Measurements from ENCODE around the gene RAP1GAP2. TPM values are rescaled to one million over a fixed set of nuclear protein-coding genes. Genes with fewer than 3 reads are reported as not detected.

The RAP1GAP2 gene
- total and polyA plus RNA-seq, 2 of the 8 experiments (the other 6 are each of a cell fraction or from before 2014, with no cell fraction given), result 24.0 to 63.8 TPM

GRCh38 chr17:2936351-2936750 is 140.1 kb downstream of the RAP1GAP2 start:
- Histone ChIP-seq H3K56ac (replicated peaks; ENCODE audit: insufficient read length, low read depth, low read length) (no peak overlapping the region), H2BK20ac (ENCODE audit: low read length) (no peak overlapping the region), H3K23me2 (ENCODE audit: low read depth, low read length) (no peaks in the 10 kb centered on the region), H2BK12ac (ENCODE audit: low read depth, low read length) (no peak overlapping the region), H3K14ac (ENCODE audit: insufficient read length) (no peak overlapping the region), H3K4ac (replicated peaks; ENCODE audit: insufficient read length, low read depth, low read length) (no peak overlapping the region), H2BK120ac (replicated peaks; ENCODE audit: low read depth, low read length) (no peak overlapping the region), H2BK15ac (ENCODE audit: low read length) (no peak overlapping the region), H2AFZ (ENCODE audit: low read length) (no peak overlapping the region), H4K91ac (replicated peaks; ENCODE audit: insufficient read length, low read length) (no peak overlapping the region), H3K79me2 (ENCODE audit: control insufficient read depth in 1 of 2, insufficient read depth in 2 of 2, low read length in 2 of 2) (peaks cover 0 to 13% of the 10 kb centered on the region in 2 experiments; a peak in 2 of 4 replicates), H3K79me1 (ENCODE audit: low read depth, low read length) (peaks cover 19% of the 10 kb centered on the region), H3K4me3 (ENCODE audit: extremely low read depth in 1 of 4, insufficient read depth in 2 of 4, low read depth in 3 of 4, low read length in 4 of 4) (no peak overlapping the region), H4K20me1 (replicated peaks in 1 of 2; ENCODE audit: control insufficient read depth in 1 of 2, insufficient read depth in 2 of 2, low read length in 2 of 2) (peaks cover 6 to 10% of the 10 kb centered on the region in 2 experiments), H2AK5ac (ENCODE audit: low read depth, low read length) (no peak overlapping the region), H3K9me3 (ENCODE audit: insufficient read depth in 2 of 2, low read depth in 1 of 2, low read length in 1 of 2) (no peaks in the 10 kb centered on the region), H3K27ac (ENCODE audit: low read depth, low read length) (no peak overlapping the region), H4K8ac (ENCODE audit: extremely low read depth, insufficient read depth, low read length) (no peak overlapping the region; the same call in 1 of the 2 replicates), H2BK5ac (ENCODE audit: low read depth, low read length) (no peak overlapping the region), H3K23ac (ENCODE audit: insufficient read length) (no peak overlapping the region), H3K27me3 (replicated peaks in 1 of 4; ENCODE audit: control insufficient read depth in 3 of 4, extremely low read depth in 1 of 4, insufficient read depth in 3 of 4, low read length in 3 of 4) (no peaks in the 10 kb centered on the region), H4K5ac (ENCODE audit: insufficient read length, low read depth, low read length) (no peak overlapping the region), H3K18ac (ENCODE audit: extremely low read depth, low read length) (no peak overlapping the region), H3K4me1 (replicated peaks in 1 of 4; ENCODE audit: control insufficient read depth in 3 of 4, insufficient read depth in 4 of 4, low read length in 3 of 4) (peaks cover 1 to 17% (median 11%) of the 10 kb centered on the region in 4 experiments; a peak in 5 of 7 replicates), H3K9ac (replicated peaks in 1 of 4; ENCODE audit: extremely low read depth in 1 of 4, low read depth in 3 of 4, low read length in 3 of 4) (no peak overlapping the region; a peak in 1 of 7 replicates), H3K36me3 (ENCODE audit: control insufficient read depth in 2 of 4, insufficient read depth in 4 of 4, low read length in 3 of 4) (peaks cover 0 to 4% (median 2%) of the 10 kb centered on the region in 4 experiments; a peak in 2 of 8 replicates), H3K4me2 (ENCODE audit: insufficient read depth in 1 of 2, low read depth in 2 of 2, low read length in 2 of 2) (no peak overlapping the region)
- POLR2A ChIA-PET (ENCODE audit: partially characterized antibody), result interaction anchor here (1.3 kb wide), 1 partner anchor 72 kb away, joined by 5 read pairs; no protein-coding TSS in a partner anchor
- no peak for FAIRE-seq
- 96% methylated on average over 5 of the region's 5 CpGs; no CpG with 5 or more reads in 1 of the 2 experiments for WGBS, 2 experiments (ENCODE audit: extremely low coverage in 1 of 2, insufficient coverage in 1 of 2, insufficient read length in 1 of 2, insufficient replicate concordance in 2 of 2, low coverage in 1 of 2, low lambda C conversion rate in 2 of 2, missing lambda C conversion rate in 1 of 2)
- no peak for DNase-seq (ENCODE audit: low read depth in 1 of 2, low spot score in 2 of 2)
- CTCF ChIA-PET (ENCODE audit: partially characterized antibody), result interaction anchor here (1.0 to 18.1 kb wide), 5 partner anchors 11 to 87 kb away, joined by 4 to 233 read pairs (median 7); no protein-coding TSS in a partner anchor
- TF ChIP-seq KDM5A (IDR thresholded peaks at IDR 0.05; ENCODE audit: low read length), result no peak
- TF ChIP-seq BCL11A (IDR thresholded peaks at IDR 0.05; ENCODE audit: low read depth in 2 of 2, low read length in 2 of 2), result no peak
- no peak for TF ChIP-seq KDM1A (IDR thresholded peaks at IDR 0.05; ENCODE audit: borderline replicate concordance, low read length)
- no peak for TF ChIP-seq CTBP2 (IDR thresholded peaks at IDR 0.05; ENCODE audit: borderline replicate concordance, insufficient read depth, insufficient read length, low read length)
- TF ChIP-seq MAFK (IDR thresholded peaks at IDR 0.05; ENCODE audit: low read depth, low read length), result no peak
